Measurements from ENCODE around the gene MRPL28.
A peak's percentile ranks its signal among the peaks of the same experiment; 100 is the strongest.
"Not testable (repeated sequence)": the region's sequence is repeated elsewhere in the genome, so short reads cannot be mapped to it uniquely, and the experiment has no call there.

MRPL28 gene

DNA sequence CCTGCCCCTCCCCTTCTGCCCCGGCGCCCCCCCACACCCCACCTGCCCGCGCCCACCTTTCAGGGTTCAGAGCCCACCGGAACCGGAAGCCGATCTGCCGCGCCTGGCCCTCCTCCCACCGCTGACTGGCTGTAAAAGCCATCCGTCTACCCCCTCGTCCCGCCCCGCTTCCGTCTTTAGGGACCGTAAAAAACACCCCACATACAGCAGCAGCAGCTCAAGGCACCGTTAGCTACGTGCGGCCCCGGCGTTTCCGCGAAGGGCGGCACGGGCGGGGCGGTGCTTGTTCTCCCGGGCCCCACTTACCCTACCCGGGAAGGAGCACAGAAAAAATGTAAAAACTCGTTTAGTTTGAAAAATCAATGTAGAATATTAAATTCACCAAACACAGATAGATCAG lies at the start of gene MRPL28:
Gene MRPL28 (minus strand): TSS at position 96 of the 400 bp plus-strand sequence. CDS start 320 bp downstream, outside the sequence.
- peaks cover 9% of the 10 kb centered on the region for H3K4me1 Mint-ChIP-seq (ENCODE audit: low read depth)
- H3K27me3 Mint-ChIP-seq (ENCODE audit: low read depth), result no peaks in the 10 kb centered on the region
- H3K27ac Mint-ChIP-seq, result peak within 1 kb of the TSS; percentile 89

GRCh38 chr16:415170-415498 lies 44.8 kb upstream of the MRPL28 start:
- not testable (repeated sequence) for H3K9me3 Mint-ChIP-seq; H3K4me3 Mint-ChIP-seq; H3K4me1 Mint-ChIP-seq (ENCODE audit: low read depth); H3K36me3 Mint-ChIP-seq (ENCODE audit: low read depth); H3K27me3 Mint-ChIP-seq (ENCODE audit: low read depth); H3K27ac Mint-ChIP-seq

More for the DNA sequence above, at the start of gene MRPL28:
- Mint-ChIP-seq H3K36me3 (ENCODE audit: low read depth) (peaks cover 7% of the 10 kb centered on the region), H3K9me3 (no peaks in the 10 kb centered on the region), H3K4me3 (peak within 1 kb of the TSS; percentile 90)

DNA sequence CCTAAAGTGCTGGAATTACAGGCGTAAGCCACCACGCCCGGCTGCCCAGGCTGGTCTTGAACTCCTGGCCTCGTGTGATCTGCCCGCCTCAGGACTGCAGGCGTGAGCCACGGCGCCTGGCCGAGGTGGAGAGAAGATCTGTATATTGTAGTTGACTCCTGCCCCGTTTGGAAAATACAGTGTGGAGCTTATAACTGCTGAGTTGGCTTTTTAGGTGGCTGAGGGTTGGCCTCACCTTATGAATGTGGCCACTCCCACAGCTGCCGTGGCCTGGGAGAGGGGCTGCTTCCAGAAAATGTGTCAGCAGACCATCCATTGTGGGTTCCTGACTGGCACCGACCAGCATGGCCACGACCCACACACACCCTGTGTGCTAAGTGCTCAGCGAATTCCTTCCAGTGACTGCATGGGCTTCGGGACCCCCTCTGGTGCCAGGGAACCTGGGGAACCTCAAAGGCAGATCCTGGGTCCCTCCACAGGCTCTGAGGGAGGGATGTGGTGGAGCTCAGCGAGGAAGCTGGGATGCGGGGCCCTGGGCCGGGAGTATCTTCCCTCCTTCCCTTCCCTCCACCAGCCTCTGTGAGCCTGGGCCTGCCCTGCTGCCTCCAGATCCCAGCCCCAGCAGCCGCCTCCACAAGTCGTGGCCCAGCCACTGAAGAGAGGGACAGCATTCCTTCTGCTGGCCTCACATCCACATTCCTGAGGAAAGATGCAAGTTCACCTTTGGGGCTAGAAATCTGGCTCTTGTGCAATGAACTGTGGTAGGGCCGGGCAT lies 44.2 kb upstream of the MRPL28 start:
- Mint-ChIP-seq H3K4me3 (no peak overlapping the region), H3K4me1 (ENCODE audit: low read depth) (no peaks in the 10 kb centered on the region), H3K9me3 (no peaks in the 10 kb centered on the region), H3K27ac (no peak overlapping the region), H3K27me3 (ENCODE audit: low read depth) (no peaks in the 10 kb centered on the region), H3K36me3 (ENCODE audit: low read depth) (no peaks in the 10 kb centered on the region)

- Mint-ChIP-seq H3K36me3 (ENCODE audit: low read depth) (no peaks in the 10 kb centered on the region), H3K4me1 (ENCODE audit: low read depth) (no peaks in the 10 kb centered on the region), H3K27ac (no peak overlapping the region), H3K9me3 (no peaks in the 10 kb centered on the region), H3K27me3 (ENCODE audit: low read depth) (no peaks in the 10 kb centered on the region), H3K4me3 (no peak overlapping the region)
These were observed 41.4 kb upstream of the MRPL28 start for GRCh38 chr16:411576-412265.

GRCh38 chr16:410516-411178 lies 40.3 kb upstream of the MRPL28 start:
- Mint-ChIP-seq H3K27ac (no peak overlapping the region), H3K9me3 (no peaks in the 10 kb centered on the region), H3K27me3 (ENCODE audit: low read depth) (no peaks in the 10 kb centered on the region), H3K4me1 (ENCODE audit: low read depth) (no peaks in the 10 kb centered on the region), H3K36me3 (ENCODE audit: low read depth) (no peaks in the 10 kb centered on the region), H3K4me3 (no peak overlapping the region)

DNA sequence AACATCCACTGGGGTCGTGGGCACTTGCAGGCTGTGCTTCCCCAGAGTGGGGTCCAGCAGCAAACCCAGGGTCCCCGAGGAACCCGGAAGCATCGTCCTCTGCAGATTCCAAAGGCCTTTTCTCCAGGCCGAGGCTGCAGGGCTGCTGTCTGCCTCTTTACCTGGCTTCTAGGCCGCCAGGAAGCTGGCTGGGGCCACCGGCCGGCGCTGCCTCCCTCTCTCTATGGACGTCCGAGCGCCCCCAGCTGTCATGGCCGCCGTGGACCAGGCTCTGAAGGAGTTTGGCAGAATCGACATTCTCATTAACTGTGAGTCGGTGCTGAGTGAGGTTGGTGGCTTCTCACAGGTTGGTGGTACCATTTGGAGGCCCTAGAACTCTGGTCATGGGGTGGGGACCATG lies 36.9 kb upstream of the MRPL28 start:
- Mint-ChIP-seq H3K27me3 (ENCODE audit: low read depth) (no peaks in the 10 kb centered on the region), H3K27ac (no peak overlapping the region), H3K4me3 (no peak overlapping the region), H3K4me1 (ENCODE audit: low read depth) (no peaks in the 10 kb centered on the region), H3K9me3 (no peaks in the 10 kb centered on the region), H3K36me3 (ENCODE audit: low read depth) (no peaks in the 10 kb centered on the region)

DNA sequence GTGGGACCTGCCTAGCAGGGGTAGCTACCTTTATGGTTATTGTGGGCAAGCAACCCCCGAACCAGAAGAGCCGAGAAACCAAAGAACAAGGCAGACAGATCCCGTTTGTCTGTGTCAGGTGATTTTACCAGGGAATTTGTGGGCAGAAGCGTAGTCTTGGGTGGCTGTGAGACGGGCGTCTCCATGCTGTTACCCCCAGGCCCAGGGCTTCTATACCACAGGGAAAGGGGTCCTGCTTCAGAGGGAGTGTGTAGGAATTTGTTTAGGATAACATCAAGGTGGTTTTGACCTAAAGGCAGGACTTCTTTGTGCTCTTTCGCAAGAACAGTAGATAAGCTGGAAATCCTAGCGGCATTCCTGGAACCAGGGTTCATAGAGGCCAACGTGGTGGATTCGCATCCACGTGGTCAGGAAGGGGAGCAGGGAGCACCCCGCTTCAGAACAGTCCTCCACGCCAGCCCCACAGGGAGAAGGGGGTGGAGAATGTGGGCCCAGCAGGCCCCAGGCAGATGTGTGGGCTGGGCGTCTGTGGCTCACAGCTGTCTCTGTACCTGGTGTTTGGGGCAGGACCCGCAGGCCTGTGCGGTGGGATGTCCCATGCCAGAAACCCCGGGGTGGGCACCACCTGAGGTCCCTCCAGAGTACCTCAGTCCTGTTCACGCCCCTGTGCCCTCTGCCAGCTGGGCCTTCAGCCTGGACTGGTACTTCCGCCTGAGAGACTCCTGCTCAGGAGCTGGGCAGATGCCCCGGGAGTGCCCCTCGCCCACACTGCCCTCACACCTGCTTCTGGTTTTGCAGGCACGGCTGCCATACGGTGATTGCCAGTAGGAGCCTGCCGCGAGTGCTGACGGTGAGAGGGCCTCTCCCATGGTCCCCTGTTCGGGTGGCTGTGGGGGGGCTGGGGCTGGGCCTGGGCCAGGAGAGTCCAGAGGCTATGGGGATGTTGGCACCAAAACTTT lies 35.5 kb upstream of the MRPL28 start:
- Mint-ChIP-seq H3K36me3 (ENCODE audit: low read depth) (no peaks in the 10 kb centered on the region), H3K27ac (no peak overlapping the region), H3K4me1 (ENCODE audit: low read depth) (no peaks in the 10 kb centered on the region), H3K9me3 (no peaks in the 10 kb centered on the region), H3K27me3 (ENCODE audit: low read depth) (no peaks in the 10 kb centered on the region), H3K4me3 (no peak overlapping the region)

DNA sequence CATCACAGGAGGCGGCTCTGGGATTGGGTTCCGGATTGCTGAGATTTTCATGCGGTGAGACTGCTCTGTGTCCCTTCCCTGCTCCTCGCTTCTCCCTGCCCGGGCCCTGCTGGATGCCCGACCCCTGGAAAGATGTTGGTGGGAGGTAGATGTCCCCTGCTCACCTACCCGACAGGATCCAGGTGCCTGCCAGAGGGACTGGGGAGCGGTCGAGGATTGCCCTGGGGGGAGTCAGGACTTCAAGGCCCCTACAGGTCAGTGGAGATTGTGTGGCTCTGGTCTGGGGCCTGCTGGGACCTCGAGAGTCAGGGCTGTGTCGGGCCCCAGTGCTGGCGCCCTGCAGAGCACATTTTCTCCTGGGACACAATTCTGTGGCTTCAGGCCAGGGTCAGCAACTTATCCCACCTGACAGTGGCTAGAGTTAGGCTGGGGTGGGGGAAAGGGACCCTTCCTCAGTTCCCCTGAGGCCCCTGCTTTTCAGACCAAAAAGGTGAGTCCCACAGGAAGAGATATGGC lies 34.7 kb upstream of the MRPL28 start:
- H3K27ac Mint-ChIP-seq, result no peak overlapping the region
- H3K4me3 Mint-ChIP-seq, result no peak overlapping the region
- H3K4me1 Mint-ChIP-seq (ENCODE audit: low read depth), result peaks cover 7% of the 10 kb centered on the region
- H3K36me3 Mint-ChIP-seq (ENCODE audit: low read depth), result peaks cover 2% of the 10 kb centered on the region
- H3K9me3 Mint-ChIP-seq, result no peaks in the 10 kb centered on the region
- H3K27me3 Mint-ChIP-seq (ENCODE audit: low read depth), result no peaks in the 10 kb centered on the region

GRCh38 chr16:401468-402348 lies 31.4 kb upstream of the MRPL28 start, which contains the start of gene DECR2:
Gene DECR2 (plus strand): TSS chr16:401885. CDS start chr16:401964, 79 bp downstream.
- H3K4me1 Mint-ChIP-seq (ENCODE audit: low read depth), result peaks cover 13% of the 10 kb centered on the region
- H3K9me3 Mint-ChIP-seq, result no peaks in the 10 kb centered on the region
- peak within 1 kb of the TSS; percentile 79 for H3K27ac Mint-ChIP-seq
- peaks cover 2% of the 10 kb centered on the region for H3K36me3 Mint-ChIP-seq (ENCODE audit: low read depth)
- peak within 1 kb of the TSS; percentile 85 for H3K4me3 Mint-ChIP-seq
- peaks cover 1% of the 10 kb centered on the region for H3K27me3 Mint-ChIP-seq (ENCODE audit: low read depth)

- Mint-ChIP-seq H3K27ac (peak overlapping the region; percentile 79), H3K27me3 (ENCODE audit: low read depth) (peaks cover 11% of the 10 kb centered on the region), H3K4me3 (peak overlapping the region; percentile 83), H3K4me1 (ENCODE audit: low read depth) (peaks cover 17% of the 10 kb centered on the region), H3K9me3 (no peaks in the 10 kb centered on the region), H3K36me3 (ENCODE audit: low read depth) (peaks cover 3% of the 10 kb centered on the region)
These were observed 29.8 kb upstream of the MRPL28 start for GRCh38 chr16:400061-400591.

DNA sequence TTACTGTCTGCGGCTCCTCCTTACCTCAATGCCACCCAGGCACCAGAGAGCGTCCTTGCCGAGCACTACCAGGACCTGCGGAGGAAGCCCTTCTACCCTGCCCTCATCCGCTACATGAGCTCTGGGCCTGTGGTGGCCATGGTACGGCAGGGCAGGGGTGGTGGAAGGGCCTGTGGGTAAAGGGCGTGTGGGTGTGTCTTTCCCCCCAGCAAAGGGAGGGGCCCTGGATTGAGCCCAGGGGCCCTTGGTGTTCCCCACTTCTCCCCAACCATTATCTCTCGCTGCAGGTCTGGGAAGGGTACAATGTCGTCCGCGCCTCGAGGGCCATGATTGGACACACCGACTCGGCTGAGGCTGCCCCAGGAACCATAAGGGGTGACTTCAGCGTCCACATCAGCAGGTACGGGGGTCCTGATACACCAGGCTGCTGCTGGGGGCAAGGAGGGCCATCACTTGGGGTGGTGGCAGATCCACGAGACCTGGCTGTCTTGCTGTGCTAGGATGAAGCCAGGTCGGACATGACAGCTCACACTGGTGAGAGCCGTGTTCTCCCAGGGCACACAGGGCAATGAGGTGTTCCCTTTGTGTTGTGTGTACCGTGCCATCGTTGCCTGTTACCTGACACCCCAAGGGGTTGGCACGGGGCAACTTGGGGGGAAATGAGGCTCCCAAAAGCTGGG lies 29.1 kb upstream of the MRPL28 start:
- H3K36me3 Mint-ChIP-seq (ENCODE audit: low read depth), result peaks cover 3% of the 10 kb centered on the region
- no peaks in the 10 kb centered on the region for H3K9me3 Mint-ChIP-seq
- peaks cover 17% of the 10 kb centered on the region for H3K4me1 Mint-ChIP-seq (ENCODE audit: low read depth)
- H3K27me3 Mint-ChIP-seq (ENCODE audit: low read depth), result peaks cover 11% of the 10 kb centered on the region
- H3K4me3 Mint-ChIP-seq, result peak overlapping the region; percentile 83
- H3K27ac Mint-ChIP-seq, result no peak overlapping the region

DNA sequence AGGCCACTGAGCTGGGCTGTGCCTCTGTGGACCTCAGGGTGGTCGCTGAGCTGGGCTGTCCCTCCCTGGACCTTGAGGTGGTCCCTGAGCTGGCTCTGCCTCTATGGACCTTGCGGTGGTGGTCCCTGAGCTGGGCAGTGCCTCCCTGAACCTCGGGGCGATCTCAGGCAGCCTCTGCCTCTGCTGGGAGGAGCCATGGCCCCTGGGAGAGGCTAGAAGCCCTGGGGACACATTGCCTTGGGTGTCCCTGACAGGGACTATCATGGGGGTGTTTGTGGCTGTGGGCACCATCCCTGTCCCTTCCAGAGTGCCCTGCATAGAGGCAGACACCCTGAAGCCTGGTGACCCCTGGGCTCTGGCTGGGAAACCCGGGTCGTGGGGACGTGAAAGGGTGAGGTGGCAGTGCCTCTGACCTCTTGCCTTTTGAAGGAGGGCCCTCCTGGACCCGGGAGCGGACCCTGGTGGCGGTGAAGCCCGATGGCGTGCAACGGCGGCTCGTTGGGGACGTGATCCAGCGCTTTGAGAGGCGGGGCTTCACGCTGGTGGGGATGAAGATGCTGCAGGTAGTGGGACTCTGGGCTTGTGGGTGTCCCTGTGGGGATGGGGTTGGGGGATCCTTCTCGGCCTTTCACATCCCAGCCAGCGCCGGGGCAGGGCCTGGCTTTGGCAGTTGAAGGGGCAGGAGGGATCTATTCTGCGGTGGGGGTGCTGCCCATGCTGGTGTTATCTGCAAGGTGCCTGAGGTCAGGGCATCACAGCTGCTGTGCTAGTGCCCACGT lies 28.4 kb upstream of the MRPL28 start:
- H3K27ac Mint-ChIP-seq, result peak overlapping the region; percentile 18
- peaks cover 3% of the 10 kb centered on the region for H3K36me3 Mint-ChIP-seq (ENCODE audit: low read depth)
- H3K4me1 Mint-ChIP-seq (ENCODE audit: low read depth), result peaks cover 17% of the 10 kb centered on the region
- H3K27me3 Mint-ChIP-seq (ENCODE audit: low read depth), result peaks cover 11% of the 10 kb centered on the region
- H3K4me3 Mint-ChIP-seq, result peak overlapping the region; percentile 48
- H3K9me3 Mint-ChIP-seq, result no peaks in the 10 kb centered on the region
